Activated CD4-positive, alpha-beta T cell treated with anti-CD3 and anti-CD28 coated beads for 36 hours (primary cell): Measurements from ENCODE around the gene FAM13C. TPM values are rescaled to one million over a fixed set of nuclear protein-coding genes. Genes with fewer than 3 reads are reported as not detected.
"Not testable (repeated sequence)": the region's sequence is repeated elsewhere in the genome, so short reads cannot be mapped to it uniquely, and the experiment has no call there.

Experiments used
- ATAC-seq: fragments of 200-7000 bp; cut with Tn5 transposase; one replicate; pipeline ENCODE4 v1.10.0; 2021; ENCODE audit warnings: mild to moderate bottlenecking, moderate library complexity
- CTCF ChIA-PET: fragments of 350-600 bp; sonication (Branson Sonifier 250); formaldehyde crosslinking; loops from one replicate; lab custom pipeline; 2021; ENCODE audit warnings: antibody characterized with exemption; lab: Charles Lee
- POLR2A ChIA-PET: fragments of 350-600 bp; sonication (Branson Sonifier 250); formaldehyde crosslinking; loops from one replicate; lab custom pipeline; 2021; ENCODE audit warnings: antibody characterized with exemption, inconsistent platforms; lab: Charles Lee
- DNase-seq: peaks from one replicate; pipeline ENCODE4 v3.0.0-alpha.2; 2020
- H3K27ac Mint-ChIP-seq: one replicate; pipeline ENCODE4 v1.8.0; 2021; ENCODE audit warnings: mixed read lengths
- H3K27me3 Mint-ChIP-seq: one replicate; pipeline ENCODE4 v1.8.0; 2021; ENCODE audit warnings: mixed read lengths
- H3K36me3 Mint-ChIP-seq: one replicate; pipeline ENCODE4 v1.8.0; 2021; ENCODE audit warnings: low read depth, mixed read lengths
- H3K4me1 Mint-ChIP-seq: one replicate; pipeline ENCODE4 v1.8.0; 2021; ENCODE audit warnings: mixed read lengths
- H3K4me3 Mint-ChIP-seq: one replicate; pipeline ENCODE4 v1.8.0; 2021; ENCODE audit warnings: mild to moderate bottlenecking, moderate library complexity, mixed read lengths
- H3K9me3 Mint-ChIP-seq: one replicate; pipeline ENCODE4 v1.8.0; 2021; ENCODE audit warnings: low read depth, mixed read lengths
- intact Hi-C, 2 experiments: fragments of 100-400 bp; cut with DNase I in 1 of 2; cut with micrococcal nuclease in 1 of 2; formaldehyde crosslinking; loops; one replicate each; pipeline versions ENCODE4 v1.14.2 to v1.15.1; 2022 to 2024; cut with DNase I, micrococcal nuclease
- total RNA-seq, 2 experiments: library from RNA; stranded (reverse); gene quantifications; one replicate each; pipeline ENCODE4 v1.2.3, GENCODE V29; 2021

FAM13C gene
- total RNA-seq, 2 experiments from 2014 or later = 0.35 TPM; not detected in 1

GRCh38 chr10:59243611-59244195 lies 118.6 kb downstream of the FAM13C start:
- H3K27me3 Mint-ChIP-seq = peaks cover 5% of the 10 kb centered on the region
- DNase-seq (no peak), ATAC-seq (no peak)
- H3K9me3 Mint-ChIP-seq = no peaks in the 10 kb centered on the region
- H3K4me3 Mint-ChIP-seq = no peak overlapping the region
- H3K27ac Mint-ChIP-seq = no peak overlapping the region
- POLR2A ChIA-PET = no interaction called here
- intact Hi-C loops = loop anchor here in 1 of 2 experiments (5.0 kb wide), 2 partner anchors 461 to 789 kb away; no protein-coding TSS in a partner anchor
- CTCF ChIA-PET = no interaction called here
- no peaks in the 10 kb centered on the region for H3K4me1 Mint-ChIP-seq
- H3K36me3 Mint-ChIP-seq = no peaks in the 10 kb centered on the region

- ATAC-seq (no peak), DNase-seq (no peak)
- Mint-ChIP-seq H3K27me3 (peaks cover 5% of the 10 kb centered on the region), H3K9me3 (no peaks in the 10 kb centered on the region), H3K27ac (no peak overlapping the region), H3K4me3 (no peak overlapping the region), H3K4me1 (no peaks in the 10 kb centered on the region), H3K36me3 (no peaks in the 10 kb centered on the region)
- ChIA-PET CTCF (no interaction called here), POLR2A (no interaction called here)
- intact Hi-C loops = loop anchor here in 1 of 2 experiments (5.0 kb wide), 2 partner anchors 461 to 789 kb away; no protein-coding TSS in a partner anchor
These were observed 119.4 kb downstream of the FAM13C start for GRCh38 chr10:59242991-59243390.

DNA sequence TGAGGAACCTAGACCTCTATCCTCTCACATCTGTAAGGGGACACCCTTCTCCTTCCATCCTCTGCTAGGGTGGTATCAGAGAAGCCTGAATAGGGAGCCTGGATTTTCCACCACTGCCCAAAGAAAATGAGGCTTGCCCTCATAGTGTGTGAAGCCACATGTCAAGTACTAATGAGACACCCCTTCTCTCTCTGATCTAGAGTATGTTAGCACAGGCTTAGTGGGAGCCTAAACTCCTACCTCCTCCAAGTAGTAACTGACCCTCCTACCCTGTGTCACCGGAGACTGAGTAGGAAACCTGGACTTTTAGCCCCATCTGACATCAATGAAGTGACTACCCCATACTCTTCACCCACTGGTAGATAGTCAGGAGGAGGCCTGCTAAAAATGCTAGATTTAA lies 120.3 kb downstream of the FAM13C start:
- ChIA-PET POLR2A (no interaction called here), CTCF (no interaction called here)
- H3K4me3 Mint-ChIP-seq = no peak overlapping the region
- DNase-seq = no peak
- no peaks in the 10 kb centered on the region for H3K36me3 Mint-ChIP-seq
- no peaks in the 10 kb centered on the region for H3K9me3 Mint-ChIP-seq
- H3K4me1 Mint-ChIP-seq = no peaks in the 10 kb centered on the region
- peaks cover 5% of the 10 kb centered on the region for H3K27me3 Mint-ChIP-seq
- H3K27ac Mint-ChIP-seq = no peak overlapping the region
- no peak for ATAC-seq
- intact Hi-C loops = loop anchor here in 1 of 2 experiments (5.0 kb wide), 2 partner anchors 460 to 790 kb away; no protein-coding TSS in a partner anchor

GRCh38 chr10:59240582-59241183 lies 121.7 kb downstream of the FAM13C start:
- CTCF ChIA-PET = interaction anchor here (0.6 to 0.9 kb wide), 3 partner anchors 17 to 382 kb away, joined by 3 read pairs; no protein-coding TSS in a partner anchor
- Mint-ChIP-seq H3K4me1 (no peaks in the 10 kb centered on the region), H3K36me3 (no peaks in the 10 kb centered on the region), H3K27ac (no peak overlapping the region), H3K27me3 (peaks cover 5% of the 10 kb centered on the region), H3K4me3 (no peak overlapping the region), H3K9me3 (no peaks in the 10 kb centered on the region)
- peak; percentile 4 for DNase-seq
- POLR2A ChIA-PET = no interaction called here
- no peak for ATAC-seq
- intact Hi-C loops = loop anchor here (1.0 to 5.0 kb wide), 8 partner anchors 288 to 792 kb away; no protein-coding TSS in a partner anchor

DNA sequence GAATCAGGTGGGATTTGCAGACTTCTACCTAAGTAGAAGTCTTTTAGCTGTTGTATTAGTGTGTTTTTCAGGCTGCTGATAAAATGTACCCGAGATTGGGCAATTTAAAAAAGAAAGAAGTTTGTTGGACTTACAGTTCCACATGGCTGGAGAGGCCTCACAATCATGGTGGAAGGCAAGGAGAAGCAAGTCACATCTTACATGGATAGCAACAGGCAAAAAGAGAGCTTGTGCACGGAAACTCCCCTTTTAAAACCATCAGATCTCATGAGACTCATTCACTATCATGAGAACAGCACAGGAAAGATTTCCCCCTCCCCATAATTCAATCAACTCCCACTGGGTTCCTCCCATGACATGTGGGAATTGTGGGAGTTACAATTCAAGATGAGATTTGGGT lies 123.2 kb downstream of the FAM13C start:
- CTCF ChIA-PET, H3K4me1 Mint-ChIP-seq: not testable (repeated sequence)
- intact Hi-C loops = loop anchor here in 1 of 2 experiments (10.0 kb wide), 1 partner anchor 704 kb away; no protein-coding TSS in a partner anchor

GRCh38 chr10:59237775-59238174 lies 124.6 kb downstream of the FAM13C start:
- Mint-ChIP-seq H3K27ac (no peak overlapping the region), H3K36me3 (no peaks in the 10 kb centered on the region), H3K4me1 (no peaks in the 10 kb centered on the region), H3K9me3 (no peaks in the 10 kb centered on the region), H3K4me3 (no peak overlapping the region), H3K27me3 (peaks cover 5% of the 10 kb centered on the region)
- no peak for DNase-seq
- ChIA-PET POLR2A (no interaction called here), CTCF (no interaction called here)
- intact Hi-C loops = loop anchor here in 1 of 2 experiments (10.0 kb wide), 1 partner anchor 703 kb away; no protein-coding TSS in a partner anchor
- ATAC-seq = no peak

More for the DNA sequence above, 123.2 kb downstream of the FAM13C start:
- H3K9me3 Mint-ChIP-seq, ATAC-seq, POLR2A ChIA-PET, H3K27ac Mint-ChIP-seq, H3K4me3 Mint-ChIP-seq, H3K36me3 Mint-ChIP-seq, DNase-seq, H3K27me3 Mint-ChIP-seq: not testable (repeated sequence)

DNA sequence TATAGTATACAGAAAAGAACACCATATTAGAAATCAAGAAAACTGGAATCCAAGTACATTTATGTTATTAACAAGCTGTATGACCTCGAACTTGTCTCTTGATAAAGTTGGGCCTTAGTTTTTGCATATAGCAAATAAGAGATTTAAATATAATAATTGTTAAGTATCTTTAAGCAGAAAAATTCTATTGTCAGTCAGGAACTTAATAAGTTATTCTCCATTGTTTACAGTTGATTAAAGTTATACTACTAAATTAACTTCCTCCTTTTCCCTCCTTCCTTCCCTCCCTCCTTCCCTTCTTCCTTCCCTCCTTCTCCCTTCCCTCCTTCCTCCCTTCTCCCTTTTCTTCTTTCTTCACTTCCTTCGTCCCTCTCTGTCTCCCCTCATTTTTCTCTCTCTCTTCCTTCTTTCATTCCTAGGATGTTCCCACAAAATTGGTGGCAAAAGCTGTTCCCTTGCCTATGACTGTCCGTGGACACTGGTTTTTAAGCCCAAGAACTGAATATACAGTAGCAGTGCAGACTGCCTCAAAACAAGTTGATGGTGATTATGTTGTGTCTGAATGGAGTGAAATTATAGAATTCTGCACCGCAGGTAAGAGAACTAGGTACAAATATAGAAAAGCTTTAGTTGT lies 126.2 kb downstream of the FAM13C start:
- ATAC-seq (no peak), DNase-seq (no peak)
- ChIA-PET POLR2A (no interaction called here), CTCF (interaction anchor here (0.7 kb wide), 1 partner anchor 368 kb away, joined by 3 read pairs; no protein-coding TSS in a partner anchor)
- no peak overlapping the region for H3K4me3 Mint-ChIP-seq
- peaks cover under 1% of the 10 kb centered on the region for H3K27me3 Mint-ChIP-seq
- H3K36me3 Mint-ChIP-seq = no peaks in the 10 kb centered on the region
- no peak overlapping the region for H3K27ac Mint-ChIP-seq
- intact Hi-C loops = loop anchor here in 1 of 2 experiments (10.0 kb wide), 1 partner anchor 701 kb away; no protein-coding TSS in a partner anchor
- H3K4me1 Mint-ChIP-seq = no peaks in the 10 kb centered on the region
- no peaks in the 10 kb centered on the region for H3K9me3 Mint-ChIP-seq

GRCh38 chr10:59234816-59235429 lies 127.4 kb downstream of the FAM13C start:
- H3K27me3 Mint-ChIP-seq = no peaks in the 10 kb centered on the region
- no peaks in the 10 kb centered on the region for H3K36me3 Mint-ChIP-seq
- H3K4me3 Mint-ChIP-seq = no peak overlapping the region
- CTCF ChIA-PET = no interaction called here
- intact Hi-C loops = loop anchor here in 1 of 2 experiments (10.0 kb wide), 1 partner anchor 700 kb away; no protein-coding TSS in a partner anchor
- peak; percentile 7 for DNase-seq
- POLR2A ChIA-PET = no interaction called here
- no peak overlapping the region for H3K27ac Mint-ChIP-seq
- H3K9me3 Mint-ChIP-seq = no peaks in the 10 kb centered on the region
- H3K4me1 Mint-ChIP-seq = no peaks in the 10 kb centered on the region
- ATAC-seq = no peak

DNA sequence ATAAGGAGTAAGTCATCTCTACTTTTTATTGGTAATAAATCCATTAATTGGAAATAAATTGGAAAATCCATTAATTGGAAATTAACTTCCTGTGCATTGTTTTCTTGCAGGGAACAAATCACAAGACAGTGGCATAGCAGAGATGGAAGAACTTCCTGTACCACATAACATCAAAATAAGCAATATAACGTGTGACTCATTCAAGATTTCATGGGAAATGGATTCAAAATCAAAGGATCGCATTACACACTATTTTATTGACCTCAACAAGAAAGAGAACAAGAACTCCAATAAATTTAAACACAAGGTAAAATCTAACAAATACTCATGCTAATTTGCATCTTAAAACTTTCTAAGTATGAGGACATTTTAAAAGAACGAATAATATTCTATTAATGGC lies 128.2 kb downstream of the FAM13C start:
- ChIA-PET CTCF (no interaction called here), POLR2A (no interaction called here)
- DNase-seq = no peak
- intact Hi-C loops = loop anchor here in 1 of 2 experiments (10.0 kb wide), 1 partner anchor 699 kb away; no protein-coding TSS in a partner anchor
- Mint-ChIP-seq H3K36me3 (no peaks in the 10 kb centered on the region), H3K27me3 (no peaks in the 10 kb centered on the region), H3K4me3 (no peak overlapping the region), H3K27ac (no peak overlapping the region), H3K4me1 (no peaks in the 10 kb centered on the region), H3K9me3 (no peaks in the 10 kb centered on the region)
- ATAC-seq = no peak

GRCh38 chr10:59229441-59229840 lies 132.9 kb downstream of the FAM13C start:
- CTCF ChIA-PET = no interaction called here
- H3K9me3 Mint-ChIP-seq = no peaks in the 10 kb centered on the region
- intact Hi-C loops = no loop called here
- H3K36me3 Mint-ChIP-seq = no peaks in the 10 kb centered on the region
- POLR2A ChIA-PET = no interaction called here
- H3K27me3 Mint-ChIP-seq = no peaks in the 10 kb centered on the region
- ATAC-seq = no peak
- H3K4me3 Mint-ChIP-seq = no peak overlapping the region
- H3K27ac Mint-ChIP-seq = no peak overlapping the region
- no peak for DNase-seq
- H3K4me1 Mint-ChIP-seq = no peaks in the 10 kb centered on the region

GRCh38 chr10:59227136-59227673 lies 135.1 kb downstream of the FAM13C start:
- Mint-ChIP-seq H3K27me3 (no peaks in the 10 kb centered on the region), H3K27ac (no peak overlapping the region), H3K4me3 (no peak overlapping the region), H3K36me3 (no peaks in the 10 kb centered on the region), H3K4me1 (no peaks in the 10 kb centered on the region), H3K9me3 (no peaks in the 10 kb centered on the region)
- ATAC-seq = no peak
- ChIA-PET POLR2A (no interaction called here), CTCF (interaction anchor here (0.6 kb wide), 1 partner anchor 87 kb away, joined by 3 read pairs; no protein-coding TSS in a partner anchor)
- intact Hi-C loops = no loop called here
- no peak for DNase-seq
